HCT116 (cell line): ENCODE results near the gene TMEM40. TPM values are rescaled to one million over a fixed set of nuclear protein-coding genes. Genes with fewer than 3 reads are reported as not detected.

Experiments used
- ATAC-seq: fragments of 200-7000 bp; cut with Tn5 transposase; 2 replicates; pipeline ENCODE4 v1.9.1; 2020; ENCODE audit warnings: mild to moderate bottlenecking, moderate library complexity
- BruUV-seq: library from RNA; stranded (reverse); fragments of 400-500 nt; replicated peaks from 2 replicates; lab custom pipeline; 2021; lab: Mats Ljungman, UMichigan
- CTCF ChIA-PET: fragments of 300-600 bp; sonication (Branson Sonifier 250); formaldehyde crosslinking; loops from one replicate; lab custom pipeline; 2021; ENCODE audit warnings: antibody characterized with exemption; lab: Charles Lee
- POLR2A ChIA-PET: fragments of 300-600, 350-600 bp; sonication (Branson Sonifier 250); formaldehyde crosslinking; loops from one replicate; lab custom pipeline; 2021; ENCODE audit warnings: antibody characterized with exemption; lab: Charles Lee
- RAD21 ChIA-PET, 2 experiments: fragments of 300-600 bp; sonication (Branson Sonifier 250); formaldehyde crosslinking; loops; one replicate each; lab custom pipeline; 2023; ENCODE audit warnings: low total read pairs in 2 of 2; ENCODE audit not compliant: uncharacterized antibody in 2 of 2, unreplicated experiment in 2 of 2, low non-redundant PET in 1 of 2; lab: Charles Lee
- DNase-seq: peaks from one replicate; pipeline ENCODE4 v3.0.0-alpha.2; 2010; ENCODE audit warnings: low read depth, low spot score
- H2AFZ ChIP-seq: fragments of 200-600 bp; shearing (Covaris generic), sonication (generic); 2 replicates; pipeline ENCODE4 v1.6.1; 2017; ENCODE audit warnings: low read depth, mixed run types, mixed read lengths, antibody characterized with exemption, low read length; ENCODE audit not compliant: poor library complexity, severe bottlenecking
- H3K27ac ChIP-seq: 2 replicates; pipeline ENCODE4 v1.5.1; 2012; ENCODE audit warnings: low read depth, low read length
- H3K27me3 ChIP-seq: fragments of 200-600 bp; sonication (generic); 2 replicates; pipeline ENCODE4 v1.6.1; 2016; ENCODE audit warnings: mixed run types, low read length, mixed read lengths; ENCODE audit not compliant: insufficient read depth
- H3K36me3 ChIP-seq, 2 experiments: fragments of 200-500 bp in 1 of 2; fragments of 200-600 bp in 1 of 2; sonication (Bioruptor generic) in 1 of 2; sonication (generic) in 1 of 2; 2 replicates each; pipeline versions ENCODE4 v1.5.1 to v1.6.1; 2014 to 2016; ENCODE audit warnings: low read length in 2 of 2, inconsistent platforms in 1 of 2, mixed read lengths in 1 of 2, mixed run types in 1 of 2; ENCODE audit not compliant: insufficient read depth in 2 of 2, control insufficient read depth in 1 of 2
- H3K4me1 ChIP-seq, 2 experiments: fragments of 200-600 bp in 1 of 2; sonication (generic) in 1 of 2; 2 replicates each; pipeline versions ENCODE4 v1.5.1 to v1.6.1; 2012 to 2017; ENCODE audit warnings: low read length in 2 of 2, inconsistent platforms in 1 of 2, mild to moderate bottlenecking in 1 of 2, mixed read lengths in 1 of 2, mixed run types in 1 of 2, moderate library complexity in 1 of 2; ENCODE audit not compliant: insufficient read depth in 2 of 2, control insufficient read depth in 1 of 2
- H3K4me2 ChIP-seq: fragments of 200-600 bp; sonication (generic); 2 replicates; pipeline ENCODE4 v1.6.1; 2017; ENCODE audit warnings: mixed run types, low read length, mixed read lengths
- H3K4me3 ChIP-seq, 2 experiments: fragments of 200-600 bp in 1 of 2; sonication (generic) in 1 of 2; replicated peaks in 1 of 2; 2 replicates each; pipeline ENCODE4 v1.5.1; 2011 to 2016; ENCODE audit warnings: low read length in 2 of 2, control low read depth in 1 of 2, low read depth in 1 of 2, mild to moderate bottlenecking in 1 of 2, mixed read lengths in 1 of 2, mixed run types in 1 of 2
- H3K79me2 ChIP-seq: fragments of 200-600 bp; sonication (generic); 2 replicates; pipeline ENCODE4 v1.6.1; 2017; ENCODE audit warnings: mild to moderate bottlenecking, mixed run types, low read length, moderate library complexity, mixed read lengths; ENCODE audit not compliant: insufficient read depth
- H3K9ac ChIP-seq: fragments of 200-600 bp; sonication (generic); 2 replicates; pipeline ENCODE4 v1.6.1; 2016; ENCODE audit warnings: low read length, mixed read lengths
- H3K9me2 ChIP-seq: fragments of 200-600 bp; sonication (generic), shearing (Covaris generic); 2 replicates; pipeline ENCODE4 v1.6.1; 2017; ENCODE audit warnings: mixed run types, mild to moderate bottlenecking, moderate library complexity; ENCODE audit not compliant: insufficient read depth
- H3K9me3 ChIP-seq, 2 experiments: fragments of 200-500 bp in 1 of 2; fragments of 200-600 bp in 1 of 2; sonication (Bioruptor generic) in 1 of 2; sonication (generic) in 1 of 2; 2 replicates each; pipeline ENCODE4 v1.6.1; 2014 to 2017; ENCODE audit warnings: low read length in 2 of 2, mixed read lengths in 2 of 2, inconsistent platforms in 1 of 2, low read depth in 1 of 2, mild to moderate bottlenecking in 1 of 2, mixed run types in 1 of 2, moderate library complexity in 1 of 2; ENCODE audit not compliant: control insufficient read depth in 1 of 2, insufficient read depth in 1 of 2
- H4K20me1 ChIP-seq: fragments of 200-600 bp; sonication (generic), shearing (Covaris generic); 2 replicates; pipeline ENCODE4 v1.6.1; 2017; ENCODE audit warnings: mixed run types, mild to moderate bottlenecking, moderate library complexity; ENCODE audit not compliant: insufficient read depth
- CBX3 ChIP-seq: IDR thresholded peaks from 2 replicates; pipeline ENCODE4 v1.6.1; 2012; ENCODE audit warnings: low read depth
- CEBPB ChIP-seq: IDR thresholded peaks from 2 replicates; pipeline ENCODE4 v1.6.1; 2012; ENCODE audit warnings: low read depth
- EGR1 ChIP-seq: IDR thresholded peaks from 2 replicates; pipeline ENCODE4 v1.6.1; 2012; ENCODE audit warnings: low read depth
- ELF1 ChIP-seq: IDR thresholded peaks from 2 replicates; pipeline ENCODE4 v1.6.1; 2012; ENCODE audit warnings: low read depth, borderline replicate concordance
- EZH2 ChIP-seq: fragments of 200-600 bp; sonication (generic); IDR thresholded peaks from 2 replicates; pipeline ENCODE4 v1.6.1; 2017; ENCODE audit warnings: antibody characterized with exemption, mixed run types
- FOSL1 ChIP-seq: IDR thresholded peaks from 2 replicates; pipeline ENCODE4 v1.6.1; 2012; ENCODE audit warnings: low read depth
- JUND ChIP-seq: IDR thresholded peaks from 2 replicates; pipeline ENCODE4 v1.6.1; 2012
- POLR2A ChIP-seq: IDR thresholded peaks from 2 replicates; pipeline ENCODE4 v1.7.0; 2011; ENCODE audit warnings: borderline replicate concordance; ENCODE audit not compliant: insufficient read depth, insufficient read length; ENCODE audit errors: extremely low read depth
- POLR2AphosphoS5 ChIP-seq: IDR thresholded peaks from 2 replicates; pipeline ENCODE4 v1.6.1; 2011; ENCODE audit warnings: mild to moderate bottlenecking, low read depth, low read length, moderate library complexity
- RAD21 ChIP-seq: IDR thresholded peaks from 2 replicates; pipeline ENCODE4 v1.6.1; 2012; ENCODE audit warnings: low read depth, mild to moderate bottlenecking
- REST ChIP-seq: IDR thresholded peaks from 2 replicates; pipeline ENCODE4 v1.6.1; 2012; ENCODE audit warnings: low read depth
- SP1 ChIP-seq: IDR thresholded peaks from 2 replicates; pipeline ENCODE4 v1.6.1; 2012; ENCODE audit warnings: low read depth
- TCF7L2 ChIP-seq: IDR thresholded peaks from 2 replicates; pipeline ENCODE4 v1.7.0; 2011; ENCODE audit warnings: borderline replicate concordance, inconsistent platforms; ENCODE audit not compliant: insufficient read depth, insufficient read length; ENCODE audit errors: extremely low read depth
- ZFX ChIP-seq: fragments of 450-650 bp; IDR thresholded peaks from 2 replicates; pipeline ENCODE4 v1.6.1; 2017
- ZNF274 ChIP-seq: fragments of 200-500 bp; sonication (Bioruptor generic); IDR thresholded peaks from 2 replicates; pipeline ENCODE4 v1.6.1; 2014; ENCODE audit warnings: mild to moderate bottlenecking, low read depth, low read length, inconsistent platforms
- intact Hi-C: fragments of 100-400 bp; cut with micrococcal nuclease; formaldehyde crosslinking; loops from 2 replicates; pipeline ENCODE4 v1.10.0; 2022
- total RNA-seq: library from RNA; stranded (reverse); gene quantifications from one replicate; pipeline ENCODE4 v1.2.1, GENCODE V29; 2021; ENCODE audit not compliant: unreplicated experiment
- TF ChIP-seq, protein P1 (sequence below): IDR thresholded peaks from 2 replicates; pipeline ENCODE4 v1.6.1; 2011; ENCODE audit warnings: mild to moderate bottlenecking, low read length, moderate library complexity; ENCODE audit not compliant: insufficient replicate concordance; ENCODE audit errors: extremely low read depth

The TMEM40 gene
- total RNA-seq, 1 experiment from 2014 or later: 12.3 TPM

DNA sequence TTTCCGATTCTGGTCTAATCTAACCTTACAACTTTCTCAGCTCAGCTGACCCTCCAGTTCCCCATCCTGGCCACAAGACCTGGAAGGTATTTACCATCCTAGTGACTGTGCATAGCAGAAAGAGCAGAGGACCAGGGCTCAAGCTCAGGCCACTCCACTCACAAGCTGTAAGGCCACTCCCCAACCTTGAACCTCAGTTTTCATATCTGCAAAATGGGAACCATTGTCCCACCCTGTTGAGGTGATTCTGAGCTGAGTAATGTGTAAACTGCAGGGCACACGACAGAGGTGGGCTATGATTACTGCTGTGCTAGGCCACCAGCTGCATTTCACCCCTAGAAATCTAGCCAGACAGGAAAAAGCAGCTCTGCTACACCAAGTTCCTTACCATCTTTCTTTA lies 21.7 kb downstream of the TMEM40 start:
- H3K27ac ChIP-seq: no peak overlapping the region
- no peak overlapping the region for H3K9ac ChIP-seq
- ChIA-PET CTCF (no interaction called here), RAD21 (no interaction called here), POLR2A (no interaction called here)
- H3K79me2 ChIP-seq: no peaks in the 10 kb centered on the region
- H3K4me1 ChIP-seq: no peaks in the 10 kb centered on the region
- no peak overlapping the region for H3K4me3 ChIP-seq
- H2AFZ ChIP-seq: no peak overlapping the region
- no peaks in the 10 kb centered on the region for H3K9me2 ChIP-seq
- no peaks in the 10 kb centered on the region for H4K20me1 ChIP-seq
- H3K9me3 ChIP-seq: no peaks in the 10 kb centered on the region
- no peaks in the 10 kb centered on the region for H3K27me3 ChIP-seq
- no peak for ATAC-seq
- no peak for TF ChIP-seq JUND
- TF ChIP-seq ELF1: no peak
- TF ChIP-seq CEBPB: no peak
- no peak for TF ChIP-seq REST
- no peak for TF ChIP-seq EGR1
- no peak for TF ChIP-seq SP1
- no peak for TF ChIP-seq EZH2
- no peak for TF ChIP-seq POLR2A
- TF ChIP-seq, protein P1, sequence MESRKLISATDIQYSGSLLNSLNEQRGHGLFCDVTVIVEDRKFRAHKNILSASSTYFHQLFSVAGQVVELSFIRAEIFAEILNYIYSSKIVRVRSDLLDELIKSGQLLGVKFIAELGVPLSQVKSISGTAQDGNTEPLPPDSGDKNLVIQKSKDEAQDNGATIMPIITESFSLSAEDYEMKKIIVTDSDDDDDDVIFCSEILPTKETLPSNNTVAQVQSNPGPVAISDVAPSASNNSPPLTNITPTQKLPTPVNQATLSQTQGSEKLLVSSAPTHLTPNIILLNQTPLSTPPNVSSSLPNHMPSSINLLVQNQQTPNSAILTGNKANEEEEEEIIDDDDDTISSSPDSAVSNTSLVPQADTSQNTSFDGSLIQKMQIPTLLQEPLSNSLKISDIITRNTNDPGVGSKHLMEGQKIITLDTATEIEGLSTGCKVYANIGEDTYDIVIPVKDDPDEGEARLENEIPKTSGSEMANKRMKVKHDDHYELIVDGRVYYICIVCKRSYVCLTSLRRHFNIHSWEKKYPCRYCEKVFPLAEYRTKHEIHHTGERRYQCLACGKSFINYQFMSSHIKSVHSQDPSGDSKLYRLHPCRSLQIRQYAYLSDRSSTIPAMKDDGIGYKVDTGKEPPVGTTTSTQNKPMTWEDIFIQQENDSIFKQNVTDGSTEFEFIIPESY: no peak
- TF ChIP-seq TCF7L2: no peak
- TF ChIP-seq ZFX: no peak
- no peak for TF ChIP-seq RAD21
- no peak for TF ChIP-seq POLR2AphosphoS5
- TF ChIP-seq FOSL1: no peak
- no peak for TF ChIP-seq CBX3
- TF ChIP-seq ZNF274: no peak
- H3K36me3 ChIP-seq: no peaks in the 10 kb centered on the region
- intact Hi-C loops: no loop called here
- no TSS peak for BruUV-seq
- no peak for DNase-seq
- no peak overlapping the region for H3K4me2 ChIP-seq
